ENCODE data around the gene SARS1. TPM values are rescaled to one million over a fixed set of nuclear protein-coding genes. Genes with fewer than 3 reads are reported as not detected.

The SARS1 gene
- polyA plus RNA-seq, 1 of the 3 experiments (the other 2 are of a cell fraction) = 98.3 TPM

- TF ChIP-seq RFX5 (IDR thresholded peaks at IDR 0.05; ENCODE audit: low read length) = no peak
Observed at GRCh38 chr1:109186733-109187086, 27.0 kb upstream of the SARS1 start (continued).

GRCh38 chr1:109187127-109187526 is 26.6 kb upstream of the SARS1 start:
- Histone ChIP-seq H3K9ac (no peak overlapping the region), H3K9me2 (no peaks in the 10 kb centered on the region), H4K20me1 (ENCODE audit: insufficient read depth) (no peaks in the 10 kb centered on the region), H3K79me2 (ENCODE audit: insufficient read depth) (no peaks in the 10 kb centered on the region), H3F3A (replicated peaks; ENCODE audit: insufficient read depth) (no peaks in the 10 kb centered on the region), H3K36me3 (replicated peaks in 1 of 2; ENCODE audit: control insufficient read depth in 1 of 2, insufficient read depth in 2 of 2, low read length in 1 of 2) (no peaks in the 10 kb centered on the region), H3K27ac (ENCODE audit: low read depth in 2 of 2, low read length in 1 of 2) (no peak overlapping the region), H3K4me3 (ENCODE audit: low read depth in 2 of 2, low read length in 1 of 2) (no peak overlapping the region), H2AFZ (ENCODE audit: low read depth) (no peak overlapping the region), H3K4me2 (no peak overlapping the region), H3K9me3 (no peaks in the 10 kb centered on the region), H3K27me3 (ENCODE audit: insufficient read depth) (no peaks in the 10 kb centered on the region), H3K4me1 (ENCODE audit: control insufficient read depth in 1 of 2, insufficient read depth in 2 of 2, low read depth in 1 of 2, low read length in 1 of 2) (no peaks in the 10 kb centered on the region; a peak in 1 of 4 replicates)
- TF ChIP-seq MAX (IDR thresholded peaks at IDR 0.05; ENCODE audit: low read depth) (no peak), MXI1 (IDR thresholded peaks at IDR 0.05; ENCODE audit: low read depth, low read length) (no peak), CTCF (IDR thresholded peaks at IDR 0.05) (no peak), SMC3 (IDR thresholded peaks at IDR 0.05; ENCODE audit: low read depth, low read length) (no peak), GABPA (IDR thresholded peaks at IDR 0.05; ENCODE audit: low read depth) (no peak), NFIC (IDR thresholded peaks at IDR 0.05; ENCODE audit: borderline replicate concordance) (no peak), RXRA (IDR thresholded peaks at IDR 0.05; ENCODE audit: borderline replicate concordance, low read depth) (no peak), FOXJ3 (CRISPR knock-in tag; IDR thresholded peaks at IDR 0.05) (no peak), RFX5 (IDR thresholded peaks at IDR 0.05; ENCODE audit: low read length) (no peak), CHD2 (IDR thresholded peaks at IDR 0.05; ENCODE audit: low read length, partially characterized antibody) (no peak), MEF2A (IDR thresholded peaks at IDR 0.05; ENCODE audit: borderline replicate concordance, low read depth) (no peak), SIN3A (IDR thresholded peaks at IDR 0.05; ENCODE audit: borderline replicate concordance, low read depth, low read length) (no peak)
- WGBS (ENCODE audit: low lambda C conversion rate) = 82% methylated on average over 5 of the region's 5 CpGs
- CTCF ChIA-PET = interaction anchor here (1.4 to 1.6 kb wide), 2 partner anchors 14 to 74 kb away, joined by 4 to 5 read pairs; a partner anchor contains a TSS
- no peak for DNase-seq
- POLR2A ChIA-PET = no interaction called here

GRCh38 chr1:109188200-109188599 is 25.5 kb upstream of the SARS1 start:
- H3K79me2 ChIP-seq (ENCODE audit: insufficient read depth) = no peaks in the 10 kb centered on the region
- H3K4me2 ChIP-seq = no peak overlapping the region
- no peak overlapping the region for H2AFZ ChIP-seq (ENCODE audit: low read depth)
- WGBS (ENCODE audit: low lambda C conversion rate) = 60% methylated on average over 2 of the region's 4 CpGs
- H3K36me3 ChIP-seq (replicated peaks in 1 of 2; ENCODE audit: control insufficient read depth in 1 of 2, insufficient read depth in 2 of 2, low read length in 1 of 2) = no peaks in the 10 kb centered on the region
- no peak overlapping the region for H3K4me3 ChIP-seq (ENCODE audit: low read depth in 2 of 2, low read length in 1 of 2)
- ChIA-PET POLR2A (no interaction called here), CTCF (interaction anchor here (0.9 to 1.6 kb wide), 4 partner anchors 13 to 76 kb away, joined by 3 to 5 read pairs (median 4); a partner anchor contains a TSS)
- no peak for DNase-seq
- no peak for TF ChIP-seq SIN3A (IDR thresholded peaks at IDR 0.05; ENCODE audit: borderline replicate concordance, low read depth, low read length)
- no peak for TF ChIP-seq MXI1 (IDR thresholded peaks at IDR 0.05; ENCODE audit: low read depth, low read length)
- TF ChIP-seq CHD2 (IDR thresholded peaks at IDR 0.05; ENCODE audit: low read length, partially characterized antibody) = no peak
- no peak for TF ChIP-seq ZBTB33 (IDR thresholded peaks at IDR 0.05; ENCODE audit: borderline replicate concordance, low read depth)
- no peak for TF ChIP-seq FOXM1 (IDR thresholded peaks at IDR 0.05; ENCODE audit: low read depth)
- H3K27ac ChIP-seq (ENCODE audit: low read depth in 2 of 2, low read length in 1 of 2) = no peak overlapping the region
- H3K9me3 ChIP-seq = no peaks in the 10 kb centered on the region
- H3F3A ChIP-seq (replicated peaks; ENCODE audit: insufficient read depth) = no peaks in the 10 kb centered on the region
- no peaks in the 10 kb centered on the region for H3K9me2 ChIP-seq
- H3K4me1 ChIP-seq (ENCODE audit: control insufficient read depth in 1 of 2, insufficient read depth in 2 of 2, low read depth in 1 of 2, low read length in 1 of 2) = no peaks in the 10 kb centered on the region; a peak in 1 of 4 replicates
- no peaks in the 10 kb centered on the region for H4K20me1 ChIP-seq (ENCODE audit: insufficient read depth)
- no peak overlapping the region for H3K9ac ChIP-seq
- H3K27me3 ChIP-seq (ENCODE audit: insufficient read depth) = no peaks in the 10 kb centered on the region
